Epithelial cell of prostate (primary cell): ENCODE results near the gene GPR4.
"Not testable (repeated sequence)": the region's sequence is repeated elsewhere in the genome, so short reads cannot be mapped to it uniquely, and the experiment has no call there.

ENCODE experiments used
- DNase-seq: peaks from one replicate; pipeline ENCODE4 v3.0.0-alpha.2; 2011; ENCODE audit warnings: low read depth, low spot score
- H3K27ac ChIP-seq: fragments of 450-650 bp; 2 replicates; pipeline ENCODE4 v1.5.1; 2017; ENCODE audit warnings: mild to moderate bottlenecking

GPR4 gene

GRCh38 chr19:45628219-45628618, 26.2 kb upstream of the GPR4 start:
- not testable (repeated sequence) for H3K27ac ChIP-seq, DNase-seq

- DNase-seq, result no peak
- no peak overlapping the region for H3K27ac ChIP-seq
Measured at GRCh38 chr19:45623984-45624383, 22.0 kb upstream of the GPR4 start.

- no peak overlapping the region for H3K27ac ChIP-seq
- no peak for DNase-seq
Measured at GRCh38 chr19:45621976-45622503, 20.0 kb upstream of the GPR4 start.

- no peak overlapping the region for H3K27ac ChIP-seq
- DNase-seq, result no peak
Measured at GRCh38 chr19:45621389-45621788, 19.4 kb upstream of the GPR4 start.

GRCh38 chr19:45616704-45617017, 14.6 kb upstream of the GPR4 start:
- H3K27ac ChIP-seq, result peak overlapping the region; percentile 98
- DNase-seq, result no peak

- H3K27ac ChIP-seq, result peak overlapping the region; percentile 98
- no peak for DNase-seq
Measured at GRCh38 chr19:45615795-45616703, 14.0 kb upstream of the GPR4 start.

- peak overlapping the region; percentile 98 for H3K27ac ChIP-seq
- not testable (repeated sequence) for DNase-seq
Measured at GRCh38 chr19:45615056-45615455, 13.0 kb upstream of the GPR4 start.

- H3K27ac ChIP-seq, result peak overlapping the region; percentile 98
- peak; percentile 89 for DNase-seq
Measured at GRCh38 chr19:45613926-45614725, 12.1 kb upstream of the GPR4 start.

- no peak overlapping the region for H3K27ac ChIP-seq
- DNase-seq, result no peak
Measured at GRCh38 chr19:45608948-45609347, 6.9 kb upstream of the GPR4 start.

GRCh38 chr19:45607071-45608029, 5.3 kb upstream of the GPR4 start:
- no peak for DNase-seq
- H3K27ac ChIP-seq, result no peak overlapping the region

GRCh38 chr19:45601115-45601514, 897 bp downstream of the GPR4 start:
- no peak for DNase-seq
- H3K27ac ChIP-seq, result no peak overlapping the region

GRCh38 chr19:45600340-45600885, 1.6 kb downstream of the GPR4 start:
- no peak overlapping the region for H3K27ac ChIP-seq
- DNase-seq, result no peak

GRCh38 chr19:45599286-45599685, 2.7 kb downstream of the GPR4 start:
- no peak overlapping the region for H3K27ac ChIP-seq
- no peak for DNase-seq

- no peak for DNase-seq
- no peak overlapping the region for H3K27ac ChIP-seq
Measured at GRCh38 chr19:45598267-45599001, 3.6 kb downstream of the GPR4 start.

- no peak overlapping the region for H3K27ac ChIP-seq
- DNase-seq, result no peak
Measured at GRCh38 chr19:45597425-45598111, 4.4 kb downstream of the GPR4 start.

GRCh38 chr19:45595814-45596213, 6.2 kb downstream of the GPR4 start:
- no peak for DNase-seq

GRCh38 chr19:45593520-45593919, 8.5 kb downstream of the GPR4 start:
- DNase-seq, result no peak
- no peak overlapping the region for H3K27ac ChIP-seq

More at GRCh38 chr19:45595814-45596213, 6.2 kb downstream of the GPR4 start:
- H3K27ac ChIP-seq, result no peak overlapping the region

GRCh38 chr19:45592366-45592765, 9.6 kb downstream of the GPR4 start:
- H3K27ac ChIP-seq, result peak overlapping the region; percentile 7
- DNase-seq, result no peak

GRCh38 chr19:45591638-45592005, 10.4 kb downstream of the GPR4 start:
- no peak overlapping the region for H3K27ac ChIP-seq
- DNase-seq, result no peak
